HCT116 (cell line): ENCODE results near the gene SCAMP1. TPM values are rescaled to one million over a fixed set of nuclear protein-coding genes. Genes with fewer than 3 reads are reported as not detected.

Experiments used
- ATAC-seq: fragments of 200-7000 bp; cut with Tn5 transposase; 2 replicates; pipeline ENCODE4 v1.9.1; 2020; ENCODE audit warnings: mild to moderate bottlenecking, moderate library complexity
- BruUV-seq: library from RNA; stranded (reverse); fragments of 400-500 nt; replicated peaks from 2 replicates; lab custom pipeline; 2021; lab: Mats Ljungman, UMichigan
- CTCF ChIA-PET: fragments of 300-600 bp; sonication (Branson Sonifier 250); formaldehyde crosslinking; loops from one replicate; lab custom pipeline; 2021; ENCODE audit warnings: antibody characterized with exemption; lab: Charles Lee
- POLR2A ChIA-PET: fragments of 300-600, 350-600 bp; sonication (Branson Sonifier 250); formaldehyde crosslinking; loops from one replicate; lab custom pipeline; 2021; ENCODE audit warnings: antibody characterized with exemption; lab: Charles Lee
- RAD21 ChIA-PET, 2 experiments: fragments of 300-600 bp; sonication (Branson Sonifier 250); formaldehyde crosslinking; loops; one replicate each; lab custom pipeline; 2023; ENCODE audit warnings: low total read pairs in 2 of 2; ENCODE audit not compliant: uncharacterized antibody in 2 of 2, unreplicated experiment in 2 of 2, low non-redundant PET in 1 of 2; lab: Charles Lee
- DNase-seq: peaks from one replicate; pipeline ENCODE4 v3.0.0-alpha.2; 2010; ENCODE audit warnings: low read depth, low spot score
- H2AFZ ChIP-seq: fragments of 200-600 bp; shearing (Covaris generic), sonication (generic); 2 replicates; pipeline ENCODE4 v1.6.1; 2017; ENCODE audit warnings: low read depth, mixed run types, mixed read lengths, antibody characterized with exemption, low read length; ENCODE audit not compliant: poor library complexity, severe bottlenecking
- H3K27ac ChIP-seq: 2 replicates; pipeline ENCODE4 v1.5.1; 2012; ENCODE audit warnings: low read depth, low read length
- H3K27me3 ChIP-seq: fragments of 200-600 bp; sonication (generic); 2 replicates; pipeline ENCODE4 v1.6.1; 2016; ENCODE audit warnings: mixed run types, low read length, mixed read lengths; ENCODE audit not compliant: insufficient read depth
- H3K36me3 ChIP-seq, 2 experiments: fragments of 200-500 bp in 1 of 2; fragments of 200-600 bp in 1 of 2; sonication (Bioruptor generic) in 1 of 2; sonication (generic) in 1 of 2; 2 replicates each; pipeline versions ENCODE4 v1.5.1 to v1.6.1; 2014 to 2016; ENCODE audit warnings: low read length in 2 of 2, inconsistent platforms in 1 of 2, mixed read lengths in 1 of 2, mixed run types in 1 of 2; ENCODE audit not compliant: insufficient read depth in 2 of 2, control insufficient read depth in 1 of 2
- H3K4me1 ChIP-seq, 2 experiments: fragments of 200-600 bp in 1 of 2; sonication (generic) in 1 of 2; 2 replicates each; pipeline versions ENCODE4 v1.5.1 to v1.6.1; 2012 to 2017; ENCODE audit warnings: low read length in 2 of 2, inconsistent platforms in 1 of 2, mild to moderate bottlenecking in 1 of 2, mixed read lengths in 1 of 2, mixed run types in 1 of 2, moderate library complexity in 1 of 2; ENCODE audit not compliant: insufficient read depth in 2 of 2, control insufficient read depth in 1 of 2
- H3K4me2 ChIP-seq: fragments of 200-600 bp; sonication (generic); 2 replicates; pipeline ENCODE4 v1.6.1; 2017; ENCODE audit warnings: mixed run types, low read length, mixed read lengths
- H3K4me3 ChIP-seq, 2 experiments: fragments of 200-600 bp in 1 of 2; sonication (generic) in 1 of 2; replicated peaks in 1 of 2; 2 replicates each; pipeline ENCODE4 v1.5.1; 2011 to 2016; ENCODE audit warnings: low read length in 2 of 2, control low read depth in 1 of 2, low read depth in 1 of 2, mild to moderate bottlenecking in 1 of 2, mixed read lengths in 1 of 2, mixed run types in 1 of 2
- H3K79me2 ChIP-seq: fragments of 200-600 bp; sonication (generic); 2 replicates; pipeline ENCODE4 v1.6.1; 2017; ENCODE audit warnings: mild to moderate bottlenecking, mixed run types, low read length, moderate library complexity, mixed read lengths; ENCODE audit not compliant: insufficient read depth
- H3K9ac ChIP-seq: fragments of 200-600 bp; sonication (generic); 2 replicates; pipeline ENCODE4 v1.6.1; 2016; ENCODE audit warnings: low read length, mixed read lengths
- H3K9me2 ChIP-seq: fragments of 200-600 bp; sonication (generic), shearing (Covaris generic); 2 replicates; pipeline ENCODE4 v1.6.1; 2017; ENCODE audit warnings: mixed run types, mild to moderate bottlenecking, moderate library complexity; ENCODE audit not compliant: insufficient read depth
- H3K9me3 ChIP-seq, 2 experiments: fragments of 200-500 bp in 1 of 2; fragments of 200-600 bp in 1 of 2; sonication (Bioruptor generic) in 1 of 2; sonication (generic) in 1 of 2; 2 replicates each; pipeline ENCODE4 v1.6.1; 2014 to 2017; ENCODE audit warnings: low read length in 2 of 2, mixed read lengths in 2 of 2, inconsistent platforms in 1 of 2, low read depth in 1 of 2, mild to moderate bottlenecking in 1 of 2, mixed run types in 1 of 2, moderate library complexity in 1 of 2; ENCODE audit not compliant: control insufficient read depth in 1 of 2, insufficient read depth in 1 of 2
- H4K20me1 ChIP-seq: fragments of 200-600 bp; sonication (generic), shearing (Covaris generic); 2 replicates; pipeline ENCODE4 v1.6.1; 2017; ENCODE audit warnings: mixed run types, mild to moderate bottlenecking, moderate library complexity; ENCODE audit not compliant: insufficient read depth
- CBX3 ChIP-seq: IDR thresholded peaks from 2 replicates; pipeline ENCODE4 v1.6.1; 2012; ENCODE audit warnings: low read depth
- CEBPB ChIP-seq: IDR thresholded peaks from 2 replicates; pipeline ENCODE4 v1.6.1; 2012; ENCODE audit warnings: low read depth
- EGR1 ChIP-seq: IDR thresholded peaks from 2 replicates; pipeline ENCODE4 v1.6.1; 2012; ENCODE audit warnings: low read depth
- EZH2 ChIP-seq: fragments of 200-600 bp; sonication (generic); IDR thresholded peaks from 2 replicates; pipeline ENCODE4 v1.6.1; 2017; ENCODE audit warnings: antibody characterized with exemption, mixed run types
- JUND ChIP-seq: IDR thresholded peaks from 2 replicates; pipeline ENCODE4 v1.6.1; 2012
- POLR2A ChIP-seq: IDR thresholded peaks from 2 replicates; pipeline ENCODE4 v1.7.0; 2011; ENCODE audit warnings: borderline replicate concordance; ENCODE audit not compliant: insufficient read depth, insufficient read length; ENCODE audit errors: extremely low read depth
- POLR2AphosphoS5 ChIP-seq: IDR thresholded peaks from 2 replicates; pipeline ENCODE4 v1.6.1; 2011; ENCODE audit warnings: mild to moderate bottlenecking, low read depth, low read length, moderate library complexity
- RAD21 ChIP-seq: IDR thresholded peaks from 2 replicates; pipeline ENCODE4 v1.6.1; 2012; ENCODE audit warnings: low read depth, mild to moderate bottlenecking
- SIN3A ChIP-seq: IDR thresholded peaks from 2 replicates; pipeline ENCODE4 v1.6.1; 2012; ENCODE audit warnings: low read depth
- SP1 ChIP-seq: IDR thresholded peaks from 2 replicates; pipeline ENCODE4 v1.6.1; 2012; ENCODE audit warnings: low read depth
- SRF ChIP-seq: IDR thresholded peaks from 2 replicates; pipeline ENCODE4 v1.6.1; 2012; ENCODE audit warnings: low read depth
- TCF7L2 ChIP-seq: IDR thresholded peaks from 2 replicates; pipeline ENCODE4 v1.7.0; 2011; ENCODE audit warnings: borderline replicate concordance, inconsistent platforms; ENCODE audit not compliant: insufficient read depth, insufficient read length; ENCODE audit errors: extremely low read depth
- ZNF274 ChIP-seq: fragments of 200-500 bp; sonication (Bioruptor generic); IDR thresholded peaks from 2 replicates; pipeline ENCODE4 v1.6.1; 2014; ENCODE audit warnings: mild to moderate bottlenecking, low read depth, low read length, inconsistent platforms
- intact Hi-C: fragments of 100-400 bp; cut with micrococcal nuclease; formaldehyde crosslinking; loops from 2 replicates; pipeline ENCODE4 v1.10.0; 2022
- total RNA-seq: library from RNA; stranded (reverse); gene quantifications from one replicate; pipeline ENCODE4 v1.2.1, GENCODE V29; 2021; ENCODE audit not compliant: unreplicated experiment
- TF ChIP-seq, protein P1 (sequence below): IDR thresholded peaks from 2 replicates; pipeline ENCODE4 v1.6.1; 2011; ENCODE audit warnings: mild to moderate bottlenecking, low read length, moderate library complexity; ENCODE audit not compliant: insufficient replicate concordance; ENCODE audit errors: extremely low read depth
- TF ChIP-seq, protein P2 (sequence below): IDR thresholded peaks from 2 replicates; pipeline ENCODE4 v1.6.1; 2012
- TF ChIP-seq, protein P3 (sequence below), 3 experiments: fragments of 200-600 bp in 1 of 3; sonication (generic) in 1 of 3; IDR thresholded peaks in 2 of 3; conservative IDR thresholded peaks in 1 of 3; 2 replicates each; pipeline ENCODE4 v1.5.1; 2012 to 2017; ENCODE audit warnings: low read depth in 2 of 3, low read length in 2 of 3, antibody characterized with exemption in 1 of 3, borderline replicate concordance in 1 of 3, control low read depth in 1 of 3, mild to moderate bottlenecking in 1 of 3, mixed read lengths in 1 of 3, mixed run types in 1 of 3, moderate library complexity in 1 of 3; ENCODE audit not compliant: insufficient read depth in 1 of 3

SCAMP1 gene
- total RNA-seq, 1 experiment from 2014 or later, result 46.4 TPM

DNA sequence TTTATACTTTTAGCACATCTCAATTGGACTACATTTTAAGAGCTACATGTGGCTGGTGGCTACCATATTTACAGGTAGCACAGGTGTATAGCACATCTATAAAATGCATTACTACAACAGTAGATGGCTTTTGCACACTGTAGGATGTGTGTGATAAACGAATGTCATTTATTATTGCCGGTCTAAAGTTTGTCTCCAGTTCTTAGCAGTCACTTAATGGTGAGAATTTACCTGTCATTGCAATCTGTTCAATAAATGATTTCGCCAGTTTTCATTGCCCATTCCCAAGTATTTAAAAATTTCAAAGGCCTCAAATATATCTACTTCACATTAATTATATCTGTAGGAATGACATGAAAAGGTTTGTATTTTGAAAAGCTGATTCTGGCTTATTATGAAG lies 15.9 kb downstream of the SCAMP1 start:
- Histone ChIP-seq H3K4me3 (no peak overlapping the region), H3K36me3 (no peaks in the 10 kb centered on the region), H3K9ac (no peak overlapping the region), H3K9me2 (no peaks in the 10 kb centered on the region), H3K79me2 (peaks cover 19% of the 10 kb centered on the region), H3K9me3 (no peaks in the 10 kb centered on the region), H3K4me2 (no peak overlapping the region), H2AFZ (no peak overlapping the region), H3K27me3 (no peaks in the 10 kb centered on the region), H3K27ac (no peak overlapping the region), H3K4me1 (peaks cover 3 to 5% of the 10 kb centered on the region in 2 experiments; a peak in 1 of 4 replicates), H4K20me1 (no peaks in the 10 kb centered on the region)
- no TSS peak for BruUV-seq
- intact Hi-C loops, result no loop called here
- ATAC-seq (no peak), DNase-seq (no peak)
- ChIA-PET CTCF (no interaction called here), RAD21 (no interaction called here), POLR2A (no interaction called here)
- TF ChIP-seq POLR2AphosphoS5, result no peak
- TF ChIP-seq RAD21, result no peak

DNA sequence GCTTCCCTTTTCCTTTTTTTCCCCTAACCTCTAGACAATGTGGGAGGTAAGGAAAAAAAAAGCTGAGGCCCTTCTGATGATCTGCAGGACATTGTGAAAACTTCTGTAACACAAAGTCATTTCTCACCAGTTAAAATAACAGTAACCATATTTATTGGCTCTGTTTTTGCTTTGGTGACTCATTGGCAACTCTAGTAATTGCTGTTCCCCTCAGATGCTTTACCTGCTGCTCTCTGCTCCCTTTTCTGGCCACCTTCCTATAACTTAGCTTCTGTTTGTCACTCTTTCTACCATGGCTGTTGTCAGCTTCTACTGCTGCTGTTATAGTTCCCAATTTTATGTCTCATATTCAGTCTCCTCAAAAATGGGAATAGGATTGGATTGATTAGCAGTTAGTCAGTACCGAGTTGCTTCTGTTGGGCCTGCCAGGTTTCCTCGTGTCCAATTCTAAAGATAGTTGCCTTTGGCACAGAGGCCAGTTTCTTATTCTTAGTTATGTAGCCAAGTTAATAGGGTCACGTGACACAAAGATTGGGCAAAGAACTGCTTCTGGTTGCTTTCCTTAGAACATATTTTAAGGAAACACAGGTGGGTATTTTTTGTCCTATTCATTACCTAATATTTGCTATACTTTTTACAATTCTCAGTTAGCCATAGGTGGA lies 16.8 kb downstream of the SCAMP1 start:
- ChIA-PET POLR2A (no interaction called here), RAD21 (no interaction called here), CTCF (no interaction called here)
- no peaks in the 10 kb centered on the region for H3K9me3 ChIP-seq
- no peaks in the 10 kb centered on the region for H3K27me3 ChIP-seq
- no peak overlapping the region for H2AFZ ChIP-seq
- H3K4me3 ChIP-seq, result no peak overlapping the region
- H3K9ac ChIP-seq, result no peak overlapping the region
- no peak for DNase-seq
- H3K79me2 ChIP-seq, result peaks cover 27% of the 10 kb centered on the region
- BruUV-seq, result no TSS peak
- H3K27ac ChIP-seq, result no peak overlapping the region
- TF ChIP-seq POLR2AphosphoS5 (no peak), SRF (no peak), EGR1 (no peak), SIN3A (no peak), SP1 (no peak), RAD21 (no peak), CEBPB (no peak), JUND (no peak), TCF7L2 (no peak), EZH2 (no peak), CBX3 (no peak), ZNF274 (no peak), POLR2A (no peak)
- TF ChIP-seq, protein P1, sequence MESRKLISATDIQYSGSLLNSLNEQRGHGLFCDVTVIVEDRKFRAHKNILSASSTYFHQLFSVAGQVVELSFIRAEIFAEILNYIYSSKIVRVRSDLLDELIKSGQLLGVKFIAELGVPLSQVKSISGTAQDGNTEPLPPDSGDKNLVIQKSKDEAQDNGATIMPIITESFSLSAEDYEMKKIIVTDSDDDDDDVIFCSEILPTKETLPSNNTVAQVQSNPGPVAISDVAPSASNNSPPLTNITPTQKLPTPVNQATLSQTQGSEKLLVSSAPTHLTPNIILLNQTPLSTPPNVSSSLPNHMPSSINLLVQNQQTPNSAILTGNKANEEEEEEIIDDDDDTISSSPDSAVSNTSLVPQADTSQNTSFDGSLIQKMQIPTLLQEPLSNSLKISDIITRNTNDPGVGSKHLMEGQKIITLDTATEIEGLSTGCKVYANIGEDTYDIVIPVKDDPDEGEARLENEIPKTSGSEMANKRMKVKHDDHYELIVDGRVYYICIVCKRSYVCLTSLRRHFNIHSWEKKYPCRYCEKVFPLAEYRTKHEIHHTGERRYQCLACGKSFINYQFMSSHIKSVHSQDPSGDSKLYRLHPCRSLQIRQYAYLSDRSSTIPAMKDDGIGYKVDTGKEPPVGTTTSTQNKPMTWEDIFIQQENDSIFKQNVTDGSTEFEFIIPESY, result no peak
- TF ChIP-seq, protein P2, sequence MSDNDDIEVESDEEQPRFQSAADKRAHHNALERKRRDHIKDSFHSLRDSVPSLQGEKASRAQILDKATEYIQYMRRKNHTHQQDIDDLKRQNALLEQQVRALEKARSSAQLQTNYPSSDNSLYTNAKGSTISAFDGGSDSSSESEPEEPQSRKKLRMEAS, result no peak
- TF ChIP-seq, protein P3, sequence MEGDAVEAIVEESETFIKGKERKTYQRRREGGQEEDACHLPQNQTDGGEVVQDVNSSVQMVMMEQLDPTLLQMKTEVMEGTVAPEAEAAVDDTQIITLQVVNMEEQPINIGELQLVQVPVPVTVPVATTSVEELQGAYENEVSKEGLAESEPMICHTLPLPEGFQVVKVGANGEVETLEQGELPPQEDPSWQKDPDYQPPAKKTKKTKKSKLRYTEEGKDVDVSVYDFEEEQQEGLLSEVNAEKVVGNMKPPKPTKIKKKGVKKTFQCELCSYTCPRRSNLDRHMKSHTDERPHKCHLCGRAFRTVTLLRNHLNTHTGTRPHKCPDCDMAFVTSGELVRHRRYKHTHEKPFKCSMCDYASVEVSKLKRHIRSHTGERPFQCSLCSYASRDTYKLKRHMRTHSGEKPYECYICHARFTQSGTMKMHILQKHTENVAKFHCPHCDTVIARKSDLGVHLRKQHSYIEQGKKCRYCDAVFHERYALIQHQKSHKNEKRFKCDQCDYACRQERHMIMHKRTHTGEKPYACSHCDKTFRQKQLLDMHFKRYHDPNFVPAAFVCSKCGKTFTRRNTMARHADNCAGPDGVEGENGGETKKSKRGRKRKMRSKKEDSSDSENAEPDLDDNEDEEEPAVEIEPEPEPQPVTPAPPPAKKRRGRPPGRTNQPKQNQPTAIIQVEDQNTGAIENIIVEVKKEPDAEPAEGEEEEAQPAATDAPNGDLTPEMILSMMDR (IDR thresholded peaks at IDR 0.05 in 2 of 3, conservative IDR thresholded peaks at IDR 0.05 in 1 of 3; ENCODE audit: borderline replicate concordance in 1 of 3, insufficient read depth in 1 of 3, low read depth in 2 of 3, low read length in 2 of 3), result no peak
- TF ChIP-seq, all 23 proteins: peak for 0
- no peak; the same call in 1 of the 2 replicates for ATAC-seq
- H3K36me3 ChIP-seq, result no peaks in the 10 kb centered on the region
- peaks cover 3 to 5% of the 10 kb centered on the region in 2 experiments; a peak in 1 of 4 replicates for H3K4me1 ChIP-seq
- H3K9me2 ChIP-seq, result no peaks in the 10 kb centered on the region
- H3K4me2 ChIP-seq, result no peak overlapping the region
- intact Hi-C loops, result no loop called here
- no peaks in the 10 kb centered on the region for H4K20me1 ChIP-seq
